SK-N-MC (cell line): ENCODE results near the gene KRT86.

Source experiments
- EZH2 ChIP-seq: fragments of 200-600 bp; sonication (generic); IDR thresholded peaks from one replicate; pipeline ENCODE4 v1.6.1; 2017; ENCODE audit warnings: antibody characterized with exemption
- FOXP2 ChIP-seq: optimal IDR thresholded peaks from 2 replicates; pipeline ENCODE3; 2011; ENCODE audit warnings: mild to moderate bottlenecking, moderate library complexity; ENCODE audit not compliant: insufficient read depth; ENCODE audit errors: extremely low read length, control extremely low read depth
- POLR2AphosphoS5 ChIP-seq: IDR thresholded peaks from 2 replicates; pipeline ENCODE4 v1.6.1; 2012; ENCODE audit warnings: mild to moderate bottlenecking, low read depth, low read length, borderline replicate concordance

- TF ChIP-seq EZH2 (no peak), POLR2AphosphoS5 (no peak), FOXP2 (no peak)
Measured at GRCh38 chr12:52327830-52328500, 53.5 kb downstream of the KRT86 start.
